Endothelial cell of umbilical vein (primary cell): ENCODE data around the gene ADD2. TPM values are rescaled to one million over a fixed set of nuclear protein-coding genes. Genes with fewer than 3 reads are reported as not detected.

Source experiments
- BruUV-seq: library from RNA; stranded (reverse); fragments of 400-500 nt; replicated peaks from 2 replicates; lab custom pipeline; 2021; lab: Mats Ljungman, UMichigan
- CTCF ChIA-PET: fragments of 300-600, 350-600 bp; sonication (Branson Sonifier 250); formaldehyde crosslinking; loops from one replicate; lab custom pipeline; 2021; ENCODE audit warnings: antibody characterized with exemption, inconsistent platforms; lab: Charles Lee
- POLR2A ChIA-PET: fragments of 300-600, 350-600 bp; sonication (Branson Sonifier 250); formaldehyde crosslinking; loops from one replicate; lab custom pipeline; 2021; ENCODE audit warnings: antibody characterized with exemption, inconsistent platforms; lab: Charles Lee
- DNase-seq: peaks from one replicate; pipeline ENCODE4 v3.0.0-alpha.2; 2011; ENCODE audit warnings: low read depth, low spot score
- FAIRE-seq: peaks from 2 replicates; lab custom pipeline; 2011; peaks lifted over from hg19 to GRCh38; lab: Jason Lieb, UNC
- H2AFZ ChIP-seq: 2 replicates; pipeline ENCODE4 v1.6.0; 2012; ENCODE audit warnings: low read depth, low read length, control low read depth, inconsistent platforms
- H3K27ac ChIP-seq: 2 replicates; pipeline ENCODE4 v1.5.1; 2011; ENCODE audit warnings: low read depth, mild to moderate bottlenecking, control low read depth, low read length, moderate library complexity; ENCODE audit not compliant: insufficient read depth
- H3K27me3 ChIP-seq, 2 experiments: 2 replicates each; pipeline versions ENCODE4 v1.6.0 to v1.6.1; 2011; ENCODE audit warnings: low read length in 2 of 2, mixed read lengths in 1 of 2; ENCODE audit not compliant: control insufficient read depth in 2 of 2, insufficient read depth in 2 of 2
- H3K36me3 ChIP-seq, 2 experiments: 2 replicates in 1 of 2; 3 replicates in 1 of 2; pipeline ENCODE4 v1.5.1; 2011; ENCODE audit warnings: low read length in 2 of 2, mild to moderate bottlenecking in 1 of 2, moderate library complexity in 1 of 2; ENCODE audit not compliant: control insufficient read depth in 2 of 2, insufficient read depth in 2 of 2; ENCODE audit errors: extremely low read depth in 1 of 2
- H3K4me1 ChIP-seq: 3 replicates; pipeline ENCODE4 v1.5.1; 2011; ENCODE audit warnings: mild to moderate bottlenecking, low read length; ENCODE audit not compliant: control insufficient read depth, insufficient read depth; ENCODE audit errors: extremely low read depth
- H3K4me2 ChIP-seq: 2 replicates; pipeline ENCODE4 v1.6.1; 2011; ENCODE audit warnings: low read length, control low read depth, mixed read lengths; ENCODE audit not compliant: insufficient read depth
- H3K4me3 ChIP-seq, 3 experiments: fragments of 200-600 bp in 1 of 3; sonication (generic), shearing (Covaris generic) in 1 of 3; replicated peaks in 1 of 3; 2 replicates each; pipeline ENCODE4 v1.5.1; 2011 to 2016; ENCODE audit warnings: control low read depth in 3 of 3, low read length in 3 of 3, mild to moderate bottlenecking in 2 of 3, inconsistent platforms in 1 of 3, low read depth in 1 of 3, moderate library complexity in 1 of 3; ENCODE audit not compliant: insufficient read depth in 1 of 3
- H3K79me2 ChIP-seq: 2 replicates; pipeline ENCODE4 v1.6.0; 2012; ENCODE audit warnings: low read length, inconsistent platforms; ENCODE audit not compliant: control insufficient read depth, insufficient read depth
- H3K9ac ChIP-seq: replicated peaks from 2 replicates; pipeline ENCODE3; 2011; ENCODE audit warnings: low read length, control low read depth; ENCODE audit not compliant: insufficient read depth; ENCODE audit errors: extremely low read depth
- H3K9me1 ChIP-seq: replicated peaks from 3 replicates; pipeline ENCODE4 v1.6.0; 2011; ENCODE audit warnings: mild to moderate bottlenecking, low read length; ENCODE audit not compliant: control insufficient read depth, insufficient read depth; ENCODE audit errors: extremely low read depth
- H3K9me3 ChIP-seq: replicated peaks from 2 replicates; pipeline ENCODE4 v1.5.1; 2012; ENCODE audit warnings: low read length, inconsistent platforms; ENCODE audit not compliant: control insufficient read depth, insufficient read depth
- H4K20me1 ChIP-seq: replicated peaks from 2 replicates; pipeline ENCODE3; 2011; ENCODE audit warnings: mild to moderate bottlenecking, low read length; ENCODE audit not compliant: control insufficient read depth, insufficient read depth; ENCODE audit errors: extremely low read depth
- CTCF ChIP-seq, 2 donors: IDR thresholded peaks; 1 replicate in 1 of 2; 2 replicates in 1 of 2; pipeline ENCODE4 v1.5.1; 2011; ENCODE audit warnings: low read length in 2 of 2, mild to moderate bottlenecking in 2 of 2, moderate library complexity in 2 of 2, control low read depth in 1 of 2, inconsistent platforms in 1 of 2, low read depth in 1 of 2; ENCODE audit not compliant: insufficient read depth in 1 of 2; ENCODE audit errors: extremely low read depth in 1 of 2
- EZH2 ChIP-seq: IDR thresholded peaks from 2 replicates; pipeline ENCODE4 v1.6.1; 2012; ENCODE audit warnings: borderline replicate concordance, low read depth, mild to moderate bottlenecking, moderate library complexity, low read length, inconsistent platforms; ENCODE audit not compliant: severe bottlenecking
- FOS ChIP-seq: IDR thresholded peaks from 2 replicates; pipeline ENCODE4 v1.6.1; 2011; ENCODE audit warnings: mild to moderate bottlenecking, low read length, moderate library complexity, borderline replicate concordance; ENCODE audit not compliant: insufficient read depth
- GATA2 ChIP-seq: IDR thresholded peaks from 2 replicates; pipeline ENCODE4 v1.7.0; 2011; ENCODE audit warnings: low read depth, mild to moderate bottlenecking, moderate library complexity, mixed read lengths, low read length; ENCODE audit not compliant: insufficient read length, insufficient read depth
- JUN ChIP-seq: IDR thresholded peaks from 2 replicates; pipeline ENCODE4 v1.6.1; 2011; ENCODE audit warnings: borderline replicate concordance, low read depth; ENCODE audit not compliant: insufficient read length, insufficient read depth
- MAX ChIP-seq: IDR thresholded peaks from 2 replicates; pipeline ENCODE4 v1.6.1; 2011; ENCODE audit not compliant: insufficient read depth, insufficient read length
- MYC ChIP-seq: IDR thresholded peaks from one replicate; pipeline ENCODE4 v1.6.1; 2011; ENCODE audit warnings: mild to moderate bottlenecking, low read depth, low read length
- POLR2A ChIP-seq: IDR thresholded peaks from 2 replicates; pipeline ENCODE4 v1.6.1; 2012; ENCODE audit warnings: low read depth, mild to moderate bottlenecking, control low read depth, low read length
- POLR2AphosphoS5 ChIP-seq: IDR thresholded peaks from 2 replicates; pipeline ENCODE4 v1.6.1; 2012; ENCODE audit warnings: low read depth, mild to moderate bottlenecking, control low read depth, low read length, moderate library complexity; ENCODE audit not compliant: insufficient read depth
- dilution Hi-C: fragments of 300-500 bp; cut with MboI; formaldehyde crosslinking; loops from one replicate; pipeline ENCODE4 v1.15.0; 2019; ENCODE audit warnings: low sequenced_read_pairs; ENCODE audit not compliant: extremely low pct_ligation_motif_present
- intact Hi-C: fragments of 100-400 bp; cut with micrococcal nuclease; formaldehyde crosslinking; loops from one replicate; pipeline ENCODE4 v1.10.0; 2022
- polyA plus RNA-seq, 4 experiments: library from polyadenylated mRNA; depleted of rRNA in 3 of 4; stranded (reverse) in 3 of 4; unstranded in 1 of 4; fragments of >200 nt; gene quantifications; 2 replicates each; pipeline versions ENCODE4 v1.2.1 to v1.2.3, GENCODE V29; 2011 to 2012; ENCODE audit warnings: missing spikeins in 1 of 4
- total RNA-seq: library from RNA; stranded (reverse); gene quantifications from 2 replicates; pipeline ENCODE4 v1.2.3, GENCODE V29; 2021

ADD2 gene
- total and polyA plus RNA-seq, 2 donors (not counting 3 experiments of a cell fraction or from before 2014, with no cell fraction given), result 0.17 TPM; not detected in 1

- no TSS peak for BruUV-seq
- ChIA-PET POLR2A (no interaction called here), CTCF (interaction anchor here (7.8 kb wide), 1 partner anchor 345 kb away, joined by 201 read pairs; the partner anchor contains the start of gene FAM136A)
Measured at GRCh38 chr2:70648961-70649360, 119.0 kb downstream of the ADD2 start.

More at GRCh38 chr2:70648961-70649360, 119.0 kb downstream of the ADD2 start:
- intact Hi-C loops (loop anchor here (1.0 kb wide), 2 partner anchors 308 to 345 kb away; no protein-coding TSS in a partner anchor), dilution Hi-C loops (no loop called here)
- Histone ChIP-seq H3K27ac (no peak overlapping the region), H3K4me2 (no peak overlapping the region), H3K4me1 (no peaks in the 10 kb centered on the region), H3K9me3 (no peaks in the 10 kb centered on the region), H3K9ac (no peak overlapping the region), H3K9me1 (no peaks in the 10 kb centered on the region), H3K36me3 (no peaks in the 10 kb centered on the region), H2AFZ (no peak overlapping the region), H3K27me3 (peaks cover 0 to 10% of the 10 kb centered on the region in 2 experiments), H3K79me2 (no peaks in the 10 kb centered on the region), H4K20me1 (no peaks in the 10 kb centered on the region), H3K4me3 (no peak overlapping the region)
- no peak for TF ChIP-seq POLR2AphosphoS5
- TF ChIP-seq JUN, result no peak
- no peak for TF ChIP-seq CTCF (IDR thresholded peaks at IDR 0.05; ENCODE audit: extremely low read depth in 1 of 2, insufficient read depth in 1 of 2, low read depth in 1 of 2, low read length in 2 of 2)
- TF ChIP-seq EZH2, result no peak
- TF ChIP-seq POLR2A, result no peak
- no peak for TF ChIP-seq FOS
- TF ChIP-seq GATA2, result no peak
- TF ChIP-seq MYC, result no peak
- no peak for TF ChIP-seq MAX
- FAIRE-seq (no peak), DNase-seq (no peak)
